ENCODE measurements around the gene SLC8A2.

SLC8A2 gene

DNA sequence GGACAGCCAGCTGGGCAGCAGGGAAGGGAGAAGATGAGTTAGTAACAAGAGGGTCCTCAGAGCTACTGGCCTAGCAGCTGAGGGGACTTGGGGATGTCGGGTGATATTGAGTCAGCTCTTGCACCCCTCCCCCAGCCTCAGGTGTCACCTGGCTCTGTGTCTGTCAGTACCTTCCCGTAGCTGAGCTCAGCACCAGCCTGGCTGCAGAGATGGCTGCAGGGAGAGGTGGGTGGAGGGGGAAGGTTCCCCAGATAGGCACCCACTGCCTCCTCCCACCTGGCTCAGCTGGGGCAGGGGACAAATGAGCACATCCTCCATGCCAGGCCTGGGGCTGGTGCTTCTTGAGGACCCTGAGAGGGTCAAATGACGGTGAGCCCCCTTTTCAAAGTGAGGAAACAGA lies 19.2 kb upstream of the SLC8A2 start:
- Histone ChIP-seq H3F3A (ENCODE audit: insufficient read depth, low read length) (no peaks in the 10 kb centered on the region), H4K20me1 (ENCODE audit: insufficient read depth, low read length) (no peaks in the 10 kb centered on the region), H3K27me3 (replicated peaks; ENCODE audit: insufficient read depth, low read length) (no peaks in the 10 kb centered on the region), H3K4me2 (ENCODE audit: low read depth, low read length) (no peak overlapping the region), H3K4me3 (ENCODE audit: low read length) (no peak overlapping the region), H3K4me1 (ENCODE audit: low read length) (peaks cover 7% of the 10 kb centered on the region), H3K9me3 (replicated peaks; ENCODE audit: insufficient read depth, low read length) (no peaks in the 10 kb centered on the region), H3K36me3 (replicated peaks; ENCODE audit: insufficient read depth, low read length) (no peaks in the 10 kb centered on the region), H3K9me2 (replicated peaks; ENCODE audit: insufficient read depth, low read length) (no peaks in the 10 kb centered on the region), H3K27ac (ENCODE audit: low read length) (no peak overlapping the region), H3K79me2 (ENCODE audit: low read length) (peaks cover under 1% of the 10 kb centered on the region), H3K9ac (ENCODE audit: low read length) (no peak overlapping the region), H2AFZ (ENCODE audit: low read length) (no peak overlapping the region)
- TF ChIP-seq EZH2 (optimal IDR thresholded peaks at IDR 0.05; ENCODE audit: low read depth, low read length) (no peak), EZH2phosphoT487 (IDR thresholded peaks at IDR 0.05; ENCODE audit: low read length) (no peak)
- TF ChIP-seq, protein P1, sequence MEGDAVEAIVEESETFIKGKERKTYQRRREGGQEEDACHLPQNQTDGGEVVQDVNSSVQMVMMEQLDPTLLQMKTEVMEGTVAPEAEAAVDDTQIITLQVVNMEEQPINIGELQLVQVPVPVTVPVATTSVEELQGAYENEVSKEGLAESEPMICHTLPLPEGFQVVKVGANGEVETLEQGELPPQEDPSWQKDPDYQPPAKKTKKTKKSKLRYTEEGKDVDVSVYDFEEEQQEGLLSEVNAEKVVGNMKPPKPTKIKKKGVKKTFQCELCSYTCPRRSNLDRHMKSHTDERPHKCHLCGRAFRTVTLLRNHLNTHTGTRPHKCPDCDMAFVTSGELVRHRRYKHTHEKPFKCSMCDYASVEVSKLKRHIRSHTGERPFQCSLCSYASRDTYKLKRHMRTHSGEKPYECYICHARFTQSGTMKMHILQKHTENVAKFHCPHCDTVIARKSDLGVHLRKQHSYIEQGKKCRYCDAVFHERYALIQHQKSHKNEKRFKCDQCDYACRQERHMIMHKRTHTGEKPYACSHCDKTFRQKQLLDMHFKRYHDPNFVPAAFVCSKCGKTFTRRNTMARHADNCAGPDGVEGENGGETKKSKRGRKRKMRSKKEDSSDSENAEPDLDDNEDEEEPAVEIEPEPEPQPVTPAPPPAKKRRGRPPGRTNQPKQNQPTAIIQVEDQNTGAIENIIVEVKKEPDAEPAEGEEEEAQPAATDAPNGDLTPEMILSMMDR (IDR thresholded peaks at IDR 0.05; ENCODE audit: low read length) = no peak
- DNase-seq = peak; percentile 42

DNA sequence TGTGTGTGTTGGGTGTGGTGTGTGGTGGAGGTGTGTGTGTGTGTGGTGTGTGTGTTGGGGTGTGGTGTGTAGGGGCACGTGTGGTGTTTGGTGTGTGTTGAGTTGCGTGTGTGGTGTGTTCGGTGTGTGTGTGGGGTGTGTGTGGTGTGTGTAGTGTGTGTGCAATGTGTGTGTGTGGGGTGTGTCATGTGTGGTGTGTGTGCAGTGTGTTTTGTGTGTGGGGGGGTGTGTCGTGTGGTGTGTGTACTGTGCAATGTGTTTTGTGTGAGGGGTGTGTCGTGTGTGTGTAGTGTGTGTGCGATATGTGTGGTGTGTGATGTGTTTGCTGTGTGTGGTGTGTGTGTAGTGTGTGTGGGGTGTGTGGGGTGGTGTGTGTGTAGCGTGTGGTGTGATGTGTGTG lies 18.3 kb upstream of the SLC8A2 start:
- H3K4me1 ChIP-seq (ENCODE audit: low read length) = peaks cover 15% of the 10 kb centered on the region
- TF ChIP-seq, protein P1 (IDR thresholded peaks at IDR 0.05; ENCODE audit: low read length) = no peak
- TF ChIP-seq EZH2phosphoT487 (IDR thresholded peaks at IDR 0.05; ENCODE audit: low read length) = no peak

DNA sequence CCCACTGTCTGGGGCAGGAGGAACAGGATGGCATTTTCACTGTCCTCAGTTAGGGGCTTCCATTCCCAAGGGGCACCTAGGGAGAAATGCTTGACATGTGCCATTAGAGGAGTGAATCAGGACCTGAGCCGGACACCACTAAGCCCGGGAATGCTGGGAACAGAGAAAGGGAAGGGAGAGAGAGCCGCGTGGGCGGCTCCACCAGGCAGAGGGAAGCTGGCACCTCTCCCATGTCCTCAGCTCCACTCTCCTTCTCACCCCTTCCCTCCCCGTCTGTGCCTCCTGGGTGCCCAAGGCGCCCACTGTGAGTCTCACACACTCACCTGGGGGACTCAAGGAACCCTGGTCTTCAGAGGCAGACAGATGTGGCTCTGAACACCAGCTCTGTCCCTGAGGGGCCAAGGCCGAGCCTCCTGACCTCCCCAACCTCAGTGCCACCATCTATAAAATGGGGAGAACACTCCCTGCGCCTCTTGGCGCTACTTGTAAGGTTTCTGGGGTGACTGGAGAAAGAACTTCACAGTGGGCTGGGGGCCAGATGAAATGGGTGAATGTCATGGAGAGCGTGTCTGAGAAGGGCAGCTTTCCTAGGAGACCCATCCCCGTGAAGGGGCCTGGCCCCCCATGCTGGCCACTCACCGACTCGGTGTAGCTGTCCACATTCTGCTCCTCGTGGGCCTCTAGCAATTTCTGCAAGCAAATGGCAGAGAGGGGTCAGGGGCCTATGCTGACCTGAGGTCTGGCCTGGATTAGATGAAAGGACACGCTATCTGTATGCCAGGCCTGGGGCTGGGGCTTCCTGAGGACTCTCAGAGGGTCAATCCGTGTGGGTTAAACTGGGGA lies 17.6 kb upstream of the SLC8A2 start:
- Histone ChIP-seq H3K27ac (ENCODE audit: low read length) (no peak overlapping the region), H3K36me3 (replicated peaks; ENCODE audit: insufficient read depth, low read length) (no peaks in the 10 kb centered on the region), H4K20me1 (ENCODE audit: insufficient read depth, low read length) (no peaks in the 10 kb centered on the region), H3K4me1 (ENCODE audit: low read length) (peaks cover 16% of the 10 kb centered on the region), H3K4me2 (ENCODE audit: low read depth, low read length) (no peak overlapping the region), H3K4me3 (ENCODE audit: low read length) (no peak overlapping the region), H3K9ac (ENCODE audit: low read length) (no peak overlapping the region), H3K27me3 (replicated peaks; ENCODE audit: insufficient read depth, low read length) (no peaks in the 10 kb centered on the region), H3K79me2 (ENCODE audit: low read length) (peaks cover 10% of the 10 kb centered on the region), H3K9me2 (replicated peaks; ENCODE audit: insufficient read depth, low read length) (no peaks in the 10 kb centered on the region), H3K9me3 (replicated peaks; ENCODE audit: insufficient read depth, low read length) (no peaks in the 10 kb centered on the region), H2AFZ (ENCODE audit: low read length) (no peak overlapping the region), H3F3A (ENCODE audit: insufficient read depth, low read length) (no peaks in the 10 kb centered on the region)
- DNase-seq = no peak
- TF ChIP-seq, protein P1 (IDR thresholded peaks at IDR 0.05; ENCODE audit: low read length) = no peak
- TF ChIP-seq EZH2phosphoT487 (IDR thresholded peaks at IDR 0.05; ENCODE audit: low read length) (no peak), EZH2 (optimal IDR thresholded peaks at IDR 0.05; ENCODE audit: low read depth, low read length) (no peak)

More for the DNA sequence above, 18.3 kb upstream of the SLC8A2 start:
- H2AFZ ChIP-seq (ENCODE audit: low read length) = no peak overlapping the region
- H3K9ac ChIP-seq (ENCODE audit: low read length) = no peak overlapping the region
- H3K27ac ChIP-seq (ENCODE audit: low read length) = no peak overlapping the region
- DNase-seq = no peak
- H3K27me3 ChIP-seq (replicated peaks; ENCODE audit: insufficient read depth, low read length) = no peaks in the 10 kb centered on the region
- no peaks in the 10 kb centered on the region for H3F3A ChIP-seq (ENCODE audit: insufficient read depth, low read length)
- no peak overlapping the region for H3K4me3 ChIP-seq (ENCODE audit: low read length)
- no peaks in the 10 kb centered on the region for H3K9me2 ChIP-seq (replicated peaks; ENCODE audit: insufficient read depth, low read length)
- no peaks in the 10 kb centered on the region for H4K20me1 ChIP-seq (ENCODE audit: insufficient read depth, low read length)
- H3K9me3 ChIP-seq (replicated peaks; ENCODE audit: insufficient read depth, low read length) = no peaks in the 10 kb centered on the region
- no peaks in the 10 kb centered on the region for H3K36me3 ChIP-seq (replicated peaks; ENCODE audit: insufficient read depth, low read length)
- peaks cover 9% of the 10 kb centered on the region for H3K79me2 ChIP-seq (ENCODE audit: low read length)
- no peak overlapping the region for H3K4me2 ChIP-seq (ENCODE audit: low read depth, low read length)
